Pulmonary artery endothelial cell (primary cell): ENCODE results near the gene C1QTNF6. TPM values are rescaled to one million over a fixed set of nuclear protein-coding genes. Genes with fewer than 3 reads are reported as not detected.

Source experiments
- DNase-seq: peaks from one replicate; pipeline ENCODE4 v3.0.0-alpha.2; 2011; ENCODE audit warnings: low read depth, low spot score
- total RNA-seq: library from RNA; depleted of rRNA; stranded (reverse); fragments of >200 nt; gene quantifications from 2 replicates; pipeline ENCODE4 v1.2.3, GENCODE V29; 2014

The C1QTNF6 gene
- total RNA-seq, 1 donor from 2014 or later, result 16.5 TPM

- DNase-seq, result no peak
Measured at GRCh38 chr22:37144180-37144554, 43.9 kb downstream of the C1QTNF6 start.

DNA sequence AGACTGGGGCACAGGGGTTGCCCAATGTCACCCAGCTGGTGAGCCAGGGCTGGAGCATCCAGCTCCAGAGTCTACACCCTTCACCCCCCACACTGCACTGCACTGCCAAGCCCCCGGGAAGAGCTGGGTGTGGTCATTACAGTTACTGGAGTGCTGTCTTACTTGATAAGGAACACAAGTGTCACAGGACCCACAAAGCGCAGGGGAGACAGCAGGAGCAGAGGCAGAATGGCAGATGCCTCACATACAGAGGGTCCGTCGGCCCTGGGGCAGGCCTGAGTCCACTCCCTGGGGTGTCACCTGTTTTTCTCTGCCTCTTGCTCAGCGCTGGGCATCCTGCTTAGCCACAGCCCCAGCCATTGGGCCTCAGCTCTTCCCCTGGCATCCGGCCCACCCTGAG, 46.1 kb downstream of the C1QTNF6 start:
- no peak for DNase-seq

GRCh38 chr22:37141476-37141875, 46.6 kb downstream of the C1QTNF6 start:
- no peak for DNase-seq

DNA sequence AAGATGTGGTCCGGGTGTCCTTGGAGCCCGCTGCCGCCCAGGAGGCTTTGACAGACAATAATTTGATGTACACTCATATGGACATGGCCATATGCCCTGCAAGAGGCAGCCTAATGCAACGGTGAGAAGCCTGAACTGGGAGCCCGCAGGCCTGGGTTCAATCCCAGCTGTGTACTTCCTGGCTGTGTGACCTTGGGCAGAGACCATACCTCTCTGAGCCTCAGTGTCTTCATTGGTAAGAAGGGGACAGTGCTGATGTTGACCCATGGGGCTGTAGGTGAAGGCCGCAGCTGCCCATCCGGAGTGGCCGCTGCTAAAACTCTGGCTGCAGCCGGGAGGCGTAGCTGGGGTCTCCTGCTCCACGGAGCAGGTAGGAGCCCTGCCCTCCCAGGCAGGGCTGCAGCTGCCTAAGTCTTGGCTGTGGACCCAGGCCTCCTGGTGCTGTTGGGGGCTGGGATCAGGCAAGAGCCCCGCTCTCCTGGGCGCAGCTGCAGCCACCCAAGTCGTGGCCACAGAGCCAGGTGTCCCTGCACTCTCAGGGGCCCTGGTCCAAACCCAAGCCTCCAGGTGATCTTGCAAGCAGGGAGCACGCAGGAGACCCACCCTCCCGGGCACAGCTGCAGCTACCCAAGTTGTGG, 47.2 kb downstream of the C1QTNF6 start:
- DNase-seq, result no peak

DNA sequence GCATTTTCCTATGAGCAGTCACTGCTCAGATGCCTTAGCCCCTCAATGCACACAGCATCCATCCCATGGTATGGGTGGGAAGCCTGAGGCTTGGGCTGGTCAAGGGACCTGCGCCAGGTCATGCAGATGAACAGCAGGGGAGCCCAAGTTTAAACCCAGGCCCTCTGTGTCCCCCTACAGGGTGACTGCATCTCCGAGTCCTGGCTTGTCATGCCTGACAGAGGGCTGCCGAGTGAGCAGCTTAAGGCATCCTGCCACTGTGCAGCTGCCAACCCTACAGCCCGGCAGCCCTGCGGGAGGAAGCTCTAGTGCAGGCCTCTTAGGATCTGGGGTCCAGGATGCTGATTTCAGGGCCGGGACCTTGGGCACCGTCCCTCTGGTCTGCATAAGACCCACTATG, 48.3 kb downstream of the C1QTNF6 start:
- no peak for DNase-seq

- no peak for DNase-seq
Measured at GRCh38 chr22:37138849-37139561, 49.0 kb downstream of the C1QTNF6 start.

DNA sequence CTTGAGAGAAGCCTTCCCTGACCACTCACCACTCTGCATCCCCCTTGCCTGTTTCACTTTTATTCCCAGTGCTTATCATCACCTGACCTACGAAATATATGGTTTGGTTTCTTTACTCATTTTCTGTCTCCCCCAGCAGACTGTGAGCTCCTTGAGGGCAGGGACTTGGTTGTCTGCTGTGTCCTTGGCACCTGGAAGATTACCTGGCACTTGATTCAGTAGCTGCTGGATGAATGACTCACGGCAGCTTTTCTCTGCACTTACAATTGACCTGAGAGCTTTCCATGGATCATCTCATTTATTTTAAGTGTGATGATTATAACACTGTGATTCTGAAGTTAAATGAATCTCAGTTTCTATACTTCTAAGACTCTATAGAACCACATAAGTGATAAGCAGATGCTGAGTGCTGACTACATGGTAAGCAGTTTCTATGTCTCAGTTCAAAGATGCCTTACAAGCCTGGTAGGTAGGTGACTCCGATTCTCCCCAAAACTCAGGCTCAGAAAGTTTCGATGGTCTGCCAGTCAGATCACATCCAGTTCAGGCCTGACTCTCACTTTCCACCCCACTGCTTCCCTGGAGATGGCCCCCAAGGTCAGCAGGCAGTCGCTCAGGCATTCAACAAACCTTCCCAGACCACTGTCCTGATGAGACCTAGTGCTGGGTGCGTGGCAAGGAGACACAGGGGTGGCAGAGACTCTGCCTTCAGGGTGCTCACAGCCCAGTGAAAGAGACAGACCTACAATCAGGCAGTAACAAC, 50.0 kb downstream of the C1QTNF6 start:
- DNase-seq, result no peak

- DNase-seq, result no peak
Measured at GRCh38 chr22:37137131-37137530, 50.9 kb downstream of the C1QTNF6 start.

DNA sequence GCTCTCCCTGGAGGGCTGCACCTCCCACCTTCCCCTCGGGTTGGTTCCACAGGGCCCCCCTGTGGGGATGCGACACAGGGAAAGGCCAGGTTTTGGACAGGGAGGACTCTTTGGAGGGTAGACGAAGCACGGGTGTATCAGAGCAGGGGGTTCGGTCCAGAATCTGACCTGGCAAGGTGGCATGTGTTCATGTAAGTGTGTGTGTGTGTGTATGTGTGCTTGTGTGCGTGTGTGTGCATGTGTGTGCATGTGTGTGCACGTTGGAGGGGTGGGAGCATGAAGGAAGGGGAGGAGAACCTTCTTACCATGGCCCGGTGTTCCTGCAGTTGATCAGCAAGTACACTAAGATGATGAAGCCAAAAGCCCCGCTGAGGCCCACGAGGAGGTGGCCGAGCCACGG, 53.0 kb downstream of the C1QTNF6 start:
- DNase-seq, result no peak

DNA sequence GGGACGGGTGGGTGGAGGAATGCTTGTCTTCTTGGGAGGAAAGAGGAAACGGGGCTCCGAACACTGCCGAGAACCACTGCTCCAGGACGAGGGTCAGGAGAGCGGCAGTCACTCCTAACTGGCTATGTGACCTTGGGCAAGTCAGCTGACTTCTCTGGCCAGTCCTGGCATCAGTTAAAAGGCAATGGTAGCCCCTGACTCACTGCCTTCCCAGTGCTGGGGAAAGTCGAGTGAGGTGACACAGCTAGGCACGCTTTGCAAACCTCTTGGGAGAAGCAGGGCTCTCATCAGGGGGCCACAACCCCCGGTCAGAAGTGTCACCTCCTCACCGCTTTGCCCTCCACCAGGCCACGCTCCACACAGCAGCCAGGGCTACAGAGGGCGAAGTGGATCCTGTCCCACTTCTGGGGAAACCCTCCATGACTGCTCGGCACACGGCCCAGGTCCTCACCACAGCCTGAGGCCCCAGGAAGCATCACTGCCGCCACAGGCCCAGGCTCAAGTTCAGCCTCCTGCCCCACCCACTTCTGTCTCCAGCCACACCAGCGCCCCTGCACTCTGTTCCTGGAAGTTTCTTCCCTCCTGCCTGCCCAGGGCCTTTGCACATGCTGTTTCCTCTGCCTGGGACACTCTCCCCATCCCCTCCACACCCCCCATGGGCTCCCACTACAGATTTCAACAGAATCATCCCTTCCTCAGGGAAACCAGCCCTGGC, 54.6 kb downstream of the C1QTNF6 start:
- DNase-seq, result no peak

- DNase-seq, result no peak
Measured at GRCh38 chr22:37132773-37133172, 55.3 kb downstream of the C1QTNF6 start.

Other genes starting within 250 kb of the C1QTNF6 start
- gene TST, start 168.8 kb downstream of the C1QTNF6 start, total RNA-seq, result 46.9 and 64.9 TPM in 2 replicates
- 135 and 148 TPM in 2 replicates for gene MPST, start 168.5 kb downstream of the C1QTNF6 start, total RNA-seq
- gene KCTD17, start 136.5 kb downstream of the C1QTNF6 start, total RNA-seq, result 33.3 and 34.9 TPM in 2 replicates
- gene TMPRSS6, start 78.5 kb downstream of the C1QTNF6 start, total RNA-seq, result not detected in 2 replicates
- gene IL2RB, start 38.3 kb downstream of the C1QTNF6 start, total RNA-seq, result 0.13 TPM in 1 of 2 replicates, not detected in the other
- gene SSTR3, start 24.2 kb upstream of the C1QTNF6 start, total RNA-seq, result not detected in 2 replicates
- gene RAC2, start 56.0 kb upstream of the C1QTNF6 start, total RNA-seq, result 19.4 and 36.8 TPM in 2 replicates
- under 0.01 and 0.11 TPM in 2 replicates for gene CYTH4, start 94.3 kb upstream of the C1QTNF6 start, total RNA-seq
- under 0.01 and 0.04 TPM in 2 replicates for gene ELFN2, start 239.2 kb upstream of the C1QTNF6 start, total RNA-seq